ENCODE data around the gene ITGA1. TPM values are rescaled to one million over a fixed set of nuclear protein-coding genes. Genes with fewer than 3 reads are reported as not detected.

Gene ITGA1
- total RNA-seq, 1 donor from 2014 or later: 10.0 TPM

DNA sequence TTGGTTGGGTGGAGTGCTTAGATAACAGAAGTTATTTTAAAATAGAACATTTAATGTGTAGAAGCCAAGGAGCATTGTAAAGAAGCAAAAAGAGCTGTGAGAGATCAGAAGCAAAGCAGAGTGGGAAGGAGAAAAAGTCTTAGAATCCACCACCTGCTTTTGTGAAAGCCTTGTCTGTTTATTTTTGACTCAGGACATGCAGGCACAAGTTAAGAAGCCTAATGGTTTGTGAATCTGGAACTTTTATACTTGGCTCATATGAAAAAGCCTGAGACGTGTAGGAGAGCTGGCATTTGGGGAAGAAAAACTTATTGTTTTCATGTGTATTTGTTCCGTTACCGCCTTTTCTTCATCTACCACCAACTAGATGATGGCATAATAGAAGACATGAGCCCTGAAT is 163.0 kb downstream of the ITGA1 start:
- DNase-seq (ENCODE audit: low read depth): no peak
- H3K4me3 ChIP-seq (ENCODE audit: low read depth, low read length): no peak overlapping the region
- no peaks in the 10 kb centered on the region for H3K27me3 ChIP-seq (ENCODE audit: control insufficient read depth, insufficient read depth, low read length)
- no peaks in the 10 kb centered on the region for H3K36me3 ChIP-seq (ENCODE audit: control insufficient read depth, insufficient read depth, low read length)
- TF ChIP-seq CTCF (IDR thresholded peaks at IDR 0.05; ENCODE audit: insufficient read depth, low read length, poor library complexity, severe bottlenecking): no peak

DNA sequence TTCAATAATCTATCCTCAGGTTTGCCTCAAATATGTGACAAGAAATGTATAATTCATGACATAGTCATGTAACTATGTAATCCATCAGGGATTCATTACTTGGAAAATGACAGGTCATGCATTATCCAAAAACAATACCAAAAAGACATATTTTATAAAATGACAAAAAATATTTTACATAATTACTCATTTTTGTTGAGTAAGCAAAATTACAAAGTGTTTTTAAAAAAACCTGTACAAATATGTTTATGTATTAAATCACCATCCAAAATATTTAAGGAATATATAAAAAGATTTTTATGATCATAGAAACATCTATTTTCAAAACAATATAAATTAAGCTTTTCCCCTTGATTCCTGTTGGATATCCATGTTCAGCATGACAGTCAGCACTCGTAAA is 164.8 kb downstream of the ITGA1 start:
- Histone ChIP-seq H3K4me3 (ENCODE audit: low read depth, low read length) (no peak overlapping the region), H3K27me3 (ENCODE audit: control insufficient read depth, insufficient read depth, low read length) (no peaks in the 10 kb centered on the region), H3K36me3 (ENCODE audit: control insufficient read depth, insufficient read depth, low read length) (no peaks in the 10 kb centered on the region)
- no peak for DNase-seq (ENCODE audit: low read depth)
- TF ChIP-seq CTCF (IDR thresholded peaks at IDR 0.05; ENCODE audit: insufficient read depth, low read length, poor library complexity, severe bottlenecking): no peak

DNA sequence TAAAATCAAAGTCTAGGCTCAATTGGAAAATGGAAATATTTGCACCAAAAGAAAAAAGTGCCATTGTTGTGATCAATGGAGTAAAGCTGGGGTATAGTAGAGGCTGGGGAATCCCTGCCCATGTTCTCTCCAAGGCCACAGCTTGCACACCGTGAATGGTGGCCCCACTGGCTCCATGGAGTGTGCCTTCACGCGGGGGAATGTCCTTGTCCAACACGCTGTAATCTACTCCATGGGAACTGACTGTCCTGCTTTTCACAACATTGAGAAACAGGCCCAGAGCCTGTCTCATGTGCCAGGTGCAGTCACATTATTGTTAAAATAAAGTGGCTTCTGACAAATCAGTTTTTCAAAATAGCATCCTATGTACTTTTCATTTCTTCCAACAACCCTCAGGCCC is 168.3 kb downstream of the ITGA1 start:
- H3K27me3 ChIP-seq (ENCODE audit: control insufficient read depth, insufficient read depth, low read length): no peaks in the 10 kb centered on the region
- no peak overlapping the region for H3K4me3 ChIP-seq (ENCODE audit: low read depth, low read length)
- DNase-seq (ENCODE audit: low read depth): no peak
- no peak for TF ChIP-seq CTCF (IDR thresholded peaks at IDR 0.05; ENCODE audit: insufficient read depth, low read length, poor library complexity, severe bottlenecking)
- H3K36me3 ChIP-seq (ENCODE audit: control insufficient read depth, insufficient read depth, low read length): no peaks in the 10 kb centered on the region

DNA sequence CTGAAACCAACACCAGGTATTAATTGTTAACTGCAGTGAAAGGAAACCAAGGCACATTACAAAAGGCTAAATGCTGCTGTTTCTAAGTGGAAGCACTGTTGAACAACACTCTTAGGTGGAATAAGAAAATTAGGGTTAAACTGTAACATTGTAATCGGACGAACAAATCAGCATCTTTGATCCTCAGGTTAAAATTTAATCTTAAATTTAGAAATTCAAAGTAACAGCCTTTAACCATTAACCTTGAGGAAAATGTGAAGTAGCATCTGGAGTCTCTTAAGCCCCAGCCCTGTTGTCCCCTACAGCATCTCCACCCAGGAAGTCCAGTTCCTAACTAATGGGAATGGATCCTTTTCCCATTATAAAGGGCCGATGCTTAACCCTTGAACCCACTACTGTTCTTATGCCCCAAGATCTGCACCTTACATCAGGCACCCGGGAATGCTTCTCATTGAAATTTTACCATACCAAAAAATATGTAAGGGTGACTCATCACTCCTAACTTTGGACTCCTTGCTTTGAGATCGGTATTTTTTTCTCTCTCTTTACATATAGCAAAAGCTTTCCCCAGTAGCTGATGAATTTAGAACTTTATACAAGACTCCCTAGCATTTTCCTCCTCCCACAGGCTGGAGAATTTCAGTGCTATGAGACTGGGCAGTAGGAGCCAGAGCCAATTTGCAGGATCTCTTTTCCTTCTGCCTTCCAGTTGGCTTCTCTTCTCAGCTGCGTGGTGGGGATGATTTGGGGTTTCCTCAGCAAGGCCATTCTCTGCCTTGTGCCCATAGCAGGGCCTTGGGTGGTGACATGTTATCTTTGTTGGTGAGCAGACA is 169.4 kb downstream of the ITGA1 start:
- no peaks in the 10 kb centered on the region for H3K36me3 ChIP-seq (ENCODE audit: control insufficient read depth, insufficient read depth, low read length)
- no peak for TF ChIP-seq CTCF (IDR thresholded peaks at IDR 0.05; ENCODE audit: insufficient read depth, low read length, poor library complexity, severe bottlenecking)
- peak; percentile 14 for DNase-seq (ENCODE audit: low read depth)
- no peaks in the 10 kb centered on the region for H3K27me3 ChIP-seq (ENCODE audit: control insufficient read depth, insufficient read depth, low read length)
- no peak overlapping the region for H3K4me3 ChIP-seq (ENCODE audit: low read depth, low read length)

DNA sequence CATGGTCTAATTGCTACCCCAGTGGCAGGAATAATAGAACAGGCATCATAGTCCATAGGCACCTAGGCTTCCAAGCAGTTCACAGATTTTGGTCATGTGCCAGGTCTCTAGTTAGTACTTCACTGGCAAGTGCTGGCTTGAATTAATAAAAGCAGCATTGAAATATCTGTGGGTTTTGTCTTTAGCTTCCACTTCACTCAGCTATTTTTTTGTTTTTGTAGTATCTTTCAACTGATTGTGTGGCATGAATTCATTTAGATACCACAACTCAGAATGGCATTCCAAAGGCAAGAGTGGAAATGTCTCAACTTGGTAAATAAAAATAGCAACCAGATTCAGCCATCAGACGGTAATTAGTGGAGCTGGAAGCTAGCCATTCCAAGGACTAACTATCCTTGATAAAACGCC is 173.6 kb downstream of the ITGA1 start:
- DNase-seq (ENCODE audit: low read depth): no peak
- Histone ChIP-seq H3K36me3 (ENCODE audit: control insufficient read depth, insufficient read depth, low read length) (no peaks in the 10 kb centered on the region), H3K4me3 (ENCODE audit: low read depth, low read length) (no peak overlapping the region)

More for the DNA sequence above, 173.6 kb downstream of the ITGA1 start:
- no peaks in the 10 kb centered on the region for H3K27me3 ChIP-seq (ENCODE audit: control insufficient read depth, insufficient read depth, low read length)
- no peak for TF ChIP-seq CTCF (IDR thresholded peaks at IDR 0.05; ENCODE audit: insufficient read depth, low read length, poor library complexity, severe bottlenecking)
